Colonic mucosa (tissue), 4 donors: ENCODE measurements around the gene MPND. TPM values are rescaled to one million over a fixed set of nuclear protein-coding genes. Genes with fewer than 3 reads are reported as not detected.

Experiments used
- DNase-seq: peaks from one replicate; pipeline ENCODE4 v3.0.0-alpha.2; 2020
- H3K27ac ChIP-seq: fragments of 200-600 bp; one replicate; pipeline ENCODE4 v1.8.0; 2021
- H3K27me3 ChIP-seq: fragments of 200-600 bp; one replicate; pipeline ENCODE4 v1.8.0; 2021
- H3K36me3 ChIP-seq: fragments of 200-600 bp; one replicate; pipeline ENCODE4 v1.8.0; 2021
- H3K4me1 ChIP-seq: fragments of 200-600 bp; one replicate; pipeline ENCODE4 v1.8.0; 2021; ENCODE audit warnings: mild to moderate bottlenecking
- H3K4me3 ChIP-seq: fragments of 200-600 bp; one replicate; pipeline ENCODE4 v1.8.0; 2021
- H3K9ac ChIP-seq, 2 donors: one replicate each; pipeline ENCODE4 v1.7.0; 2013; ENCODE audit warnings: control low read depth in 2 of 2, low read depth in 2 of 2, low read length in 2 of 2
- H3K9me3 ChIP-seq: fragments of 200-600 bp; one replicate; pipeline ENCODE4 v1.8.0; 2021
- intact Hi-C: fragments of 100-400 bp; cut with DNase I; formaldehyde crosslinking; loops from one replicate; pipeline ENCODE4 v1.14.1; 2022
- total RNA-seq, 2 donors: library from RNA; stranded (reverse); fragmentation: NEBNext Ultra II Directional in 1 of 2; extraction: Animal tissue kit (Norgen Biotek cat#: 25700) in 1 of 2; gene quantifications; one replicate each; pipeline ENCODE4 v1.2.1, GENCODE V29; 2021
- TF ChIP-seq, protein P1 (sequence below): fragments of 200-600 bp; IDR thresholded peaks from one replicate; pipeline ENCODE4 v1.8.0; 2022; ENCODE audit warnings: antibody characterized with exemption, mild to moderate bottlenecking
- donor health status: healthy.
- donor health status: DM: no; HTN: no; CAD: no.
- donor health status: DM: no; HTN: no; CAD: no.

MPND gene
- total RNA-seq, 2 donors from 2014 or later: 38.0 to 63.2 TPM

GRCh38 chr19:4359627-4360000, 16.3 kb downstream of the MPND start:
- Histone ChIP-seq H3K27ac (no peak overlapping the region), H3K9me3 (no peaks in the 10 kb centered on the region), H3K9ac (no peak overlapping the region), H3K36me3 (peaks cover 15% of the 10 kb centered on the region), H3K27me3 (no peaks in the 10 kb centered on the region), H3K4me3 (no peak overlapping the region), H3K4me1 (no peaks in the 10 kb centered on the region)
- DNase-seq: no peak
- intact Hi-C loops: no loop called here
- TF ChIP-seq, protein P1, sequence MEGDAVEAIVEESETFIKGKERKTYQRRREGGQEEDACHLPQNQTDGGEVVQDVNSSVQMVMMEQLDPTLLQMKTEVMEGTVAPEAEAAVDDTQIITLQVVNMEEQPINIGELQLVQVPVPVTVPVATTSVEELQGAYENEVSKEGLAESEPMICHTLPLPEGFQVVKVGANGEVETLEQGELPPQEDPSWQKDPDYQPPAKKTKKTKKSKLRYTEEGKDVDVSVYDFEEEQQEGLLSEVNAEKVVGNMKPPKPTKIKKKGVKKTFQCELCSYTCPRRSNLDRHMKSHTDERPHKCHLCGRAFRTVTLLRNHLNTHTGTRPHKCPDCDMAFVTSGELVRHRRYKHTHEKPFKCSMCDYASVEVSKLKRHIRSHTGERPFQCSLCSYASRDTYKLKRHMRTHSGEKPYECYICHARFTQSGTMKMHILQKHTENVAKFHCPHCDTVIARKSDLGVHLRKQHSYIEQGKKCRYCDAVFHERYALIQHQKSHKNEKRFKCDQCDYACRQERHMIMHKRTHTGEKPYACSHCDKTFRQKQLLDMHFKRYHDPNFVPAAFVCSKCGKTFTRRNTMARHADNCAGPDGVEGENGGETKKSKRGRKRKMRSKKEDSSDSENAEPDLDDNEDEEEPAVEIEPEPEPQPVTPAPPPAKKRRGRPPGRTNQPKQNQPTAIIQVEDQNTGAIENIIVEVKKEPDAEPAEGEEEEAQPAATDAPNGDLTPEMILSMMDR: no peak

DNA sequence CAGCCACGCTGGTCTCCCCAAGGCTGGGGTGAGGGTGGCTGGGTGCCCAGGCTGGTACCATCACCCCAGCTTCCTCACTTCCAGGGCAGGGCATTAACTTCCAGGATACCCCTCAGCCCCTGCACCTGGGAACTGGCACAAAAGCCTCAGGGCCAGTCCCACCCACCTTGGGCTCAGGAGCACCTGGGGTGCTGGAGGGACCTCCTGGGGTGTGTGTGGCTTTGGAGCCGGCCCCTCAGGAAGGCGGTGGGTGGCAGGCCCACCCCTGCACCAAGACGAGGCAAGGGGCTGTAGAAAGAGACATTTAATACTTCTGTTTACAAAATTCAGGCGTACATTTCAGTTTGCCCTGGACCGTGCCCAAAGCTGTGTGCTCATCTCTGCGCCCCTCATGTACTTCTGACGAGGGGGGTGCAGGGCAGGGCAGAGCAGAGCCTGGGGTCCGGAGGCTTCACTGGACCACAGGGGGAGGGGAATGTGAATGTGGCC, 16.8 kb downstream of the MPND start:
- DNase-seq: no peak
- Histone ChIP-seq H3K27me3 (no peaks in the 10 kb centered on the region), H3K4me1 (no peaks in the 10 kb centered on the region), H3K9me3 (no peaks in the 10 kb centered on the region), H3K9ac (no peak overlapping the region), H3K4me3 (no peak overlapping the region), H3K27ac (no peak overlapping the region), H3K36me3 (peaks cover 15% of the 10 kb centered on the region)
- intact Hi-C loops: no loop called here
- TF ChIP-seq, protein P1: no peak

DNA sequence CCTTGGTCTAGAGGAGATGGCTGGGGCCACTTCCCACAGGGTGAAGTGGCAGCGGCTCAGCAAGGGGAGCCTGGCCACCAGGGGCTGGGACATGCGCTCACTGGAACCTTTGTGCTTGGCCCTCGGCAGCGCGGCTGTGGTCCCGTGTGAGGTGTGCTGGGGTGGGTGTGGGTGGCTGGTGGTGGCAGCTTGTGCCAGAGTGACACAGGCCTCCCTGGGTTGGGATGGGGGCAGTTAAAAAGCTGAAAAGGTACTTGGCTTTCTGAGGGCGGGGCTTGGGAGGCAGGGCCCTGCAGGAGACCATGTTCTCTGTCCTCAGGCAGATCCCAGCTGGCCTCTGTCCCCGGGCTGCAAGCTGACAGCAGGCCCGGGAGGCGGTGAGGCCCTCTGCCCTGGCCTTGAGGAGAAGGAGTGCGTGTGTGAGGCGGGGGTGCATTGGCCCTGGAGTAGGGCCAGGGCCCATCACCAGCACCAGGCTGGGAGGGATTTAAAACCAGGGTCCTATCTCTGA, 17.3 kb downstream of the MPND start:
- Histone ChIP-seq H3K36me3 (peaks cover 15% of the 10 kb centered on the region), H3K4me1 (no peaks in the 10 kb centered on the region), H3K27me3 (no peaks in the 10 kb centered on the region), H3K27ac (no peak overlapping the region), H3K4me3 (no peak overlapping the region), H3K9ac (no peak overlapping the region), H3K9me3 (no peaks in the 10 kb centered on the region)
- TF ChIP-seq, protein P1: no peak
- DNase-seq: no peak
- intact Hi-C loops: no loop called here

DNA sequence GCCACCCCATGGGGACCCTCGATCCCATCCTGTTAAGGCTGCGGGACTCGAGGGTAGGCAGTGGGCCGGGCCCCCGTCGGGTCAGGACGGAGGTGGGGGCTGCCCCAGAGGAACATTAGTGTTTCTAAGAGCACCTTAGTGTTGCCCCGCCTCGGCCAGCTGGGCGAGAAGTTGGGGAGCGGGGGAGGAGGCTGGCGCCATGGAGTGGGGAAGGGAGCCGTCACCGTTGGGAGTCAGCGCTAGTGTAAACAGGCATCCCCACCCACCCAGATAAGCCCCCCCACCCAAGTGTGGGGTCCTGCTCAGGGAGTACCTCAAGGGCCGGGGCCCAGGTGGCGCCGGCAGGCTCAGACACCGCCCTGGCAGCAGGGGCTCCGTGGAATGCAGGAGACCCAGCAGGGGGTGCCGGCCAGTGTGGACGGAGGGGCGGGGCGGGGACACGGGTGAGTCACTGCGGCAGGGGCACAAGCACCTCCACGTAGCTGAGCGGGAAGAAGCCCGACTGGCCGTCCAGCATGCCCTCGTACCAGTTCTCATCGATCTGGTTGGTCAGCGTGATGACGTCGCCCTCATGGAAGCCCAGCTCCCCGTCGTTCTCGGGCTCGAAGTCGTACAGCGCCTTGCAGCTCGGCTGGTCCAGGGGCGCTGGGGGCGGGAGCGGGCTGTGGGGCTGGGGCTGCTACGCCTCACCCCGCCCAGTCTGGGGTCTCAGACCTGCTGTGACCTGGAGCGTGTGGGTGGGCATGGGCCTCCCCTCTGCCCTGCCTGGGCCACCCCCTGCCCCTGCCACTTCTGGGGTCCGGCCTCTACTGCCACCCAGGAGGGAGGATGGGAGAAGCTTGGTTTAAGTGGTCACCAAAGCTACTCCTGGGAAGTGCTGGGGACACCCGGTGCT, 18.0 kb downstream of the MPND start:
- H3K4me1 ChIP-seq: no peaks in the 10 kb centered on the region
- no peaks in the 10 kb centered on the region for H3K27me3 ChIP-seq
- no peak overlapping the region for H3K27ac ChIP-seq
- H3K9me3 ChIP-seq: no peaks in the 10 kb centered on the region
- H3K9ac ChIP-seq: no peak overlapping the region
- intact Hi-C loops: no loop called here
- TF ChIP-seq, protein P1: no peak
- H3K4me3 ChIP-seq: no peak overlapping the region
- DNase-seq: no peak
- H3K36me3 ChIP-seq: peaks cover 15% of the 10 kb centered on the region

DNA sequence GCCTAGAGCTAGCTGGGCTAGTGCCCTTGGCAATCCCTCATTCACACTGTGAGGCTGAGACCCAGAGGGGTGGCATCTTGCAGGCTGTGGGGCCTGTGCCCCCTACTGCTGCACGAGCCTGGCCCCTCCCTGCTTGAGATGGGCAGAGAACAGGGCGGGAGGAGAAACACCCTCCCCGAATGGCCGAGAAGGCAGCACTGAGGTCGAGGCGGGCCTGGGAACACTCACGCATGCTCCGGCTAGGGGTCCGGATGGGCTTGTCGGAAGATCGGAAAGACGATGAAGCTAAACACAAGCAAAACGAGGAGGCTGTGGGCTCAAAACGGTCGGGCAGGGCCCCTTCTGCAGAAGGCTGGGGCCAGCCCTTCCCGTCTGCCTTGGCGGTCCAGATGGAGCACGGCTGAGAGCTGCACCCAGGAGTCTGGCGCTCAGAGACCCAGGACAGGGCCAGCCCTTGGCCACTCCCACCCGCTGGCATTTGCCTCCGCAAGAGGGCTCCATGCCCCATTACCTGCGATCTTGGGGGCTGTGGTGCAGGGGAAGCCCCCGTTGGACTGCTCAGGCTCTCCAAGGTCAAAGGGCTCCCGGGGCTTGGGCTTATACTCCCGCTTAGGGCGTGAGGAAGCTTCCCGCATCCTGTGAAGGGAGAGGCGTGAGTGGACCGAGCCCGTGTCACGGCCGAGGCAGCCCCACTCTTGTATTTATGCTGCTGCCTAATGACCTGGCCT, 18.9 kb downstream of the MPND start:
- no peak for DNase-seq
- H3K4me1 ChIP-seq: no peaks in the 10 kb centered on the region
- TF ChIP-seq, protein P1: no peak
- H3K9ac ChIP-seq: no peak overlapping the region
- peaks cover 15% of the 10 kb centered on the region for H3K36me3 ChIP-seq
- H3K4me3 ChIP-seq: no peak overlapping the region
- H3K27me3 ChIP-seq: no peaks in the 10 kb centered on the region
- intact Hi-C loops: no loop called here
- H3K27ac ChIP-seq: no peak overlapping the region
- no peaks in the 10 kb centered on the region for H3K9me3 ChIP-seq
